ENCODE data around the gene SAT2.

- TF ChIP-seq POLR2A (IDR thresholded peaks at IDR 0.05) (no peak), CTCF (IDR thresholded peaks at IDR 0.05) (no peak)
Measured at GRCh38 chr17:7655541-7655840, 27.9 kb upstream of the SAT2 start.
